A549 (cell line): Measurements from ENCODE around the gene DPYSL3. TPM values are rescaled to one million over a fixed set of nuclear protein-coding genes. Genes with fewer than 3 reads are reported as not detected.

Experiments used
- ATAC-seq, 2 experiments: fragments of 200-7000 bp in 1 of 2; fragments of >200 bp in 1 of 2; cut with Nextera tagmentation in 1 of 2; cut with Tn5 transposase in 1 of 2; 3 replicates each; pipeline versions ENCODE4 v1.8.0 to v1.9.1; 2018 to 2020; ENCODE audit warnings: mild to moderate bottlenecking in 1 of 2, moderate library complexity in 1 of 2
- CTCF ChIA-PET: fragments of 300-600 bp; sonication (Branson Sonifier 250); formaldehyde crosslinking; extraction: SDS; loops from one replicate; lab custom pipeline; 2021; ENCODE audit warnings: antibody characterized with exemption, inconsistent platforms; lab: Yijun Ruan, JAX
- POLR2A ChIA-PET: fragments of 350-600 bp; formaldehyde crosslinking; extraction: SDS; loops from one replicate; lab custom pipeline; 2021; ENCODE audit warnings: antibody characterized with exemption, inconsistent platforms; lab: Yijun Ruan, JAX
- DNase-seq, 2 experiments: peaks; one replicate each; pipeline versions ENCODE4 v3.0.0 to v3.0.0-alpha.2; 2011 to 2016; ENCODE audit warnings: low read depth in 1 of 2, low spot score in 1 of 2
- FAIRE-seq: peaks from 2 replicates; lab custom pipeline; 2011; peaks lifted over from hg19 to GRCh38; lab: Jason Lieb, UNC
- H3K27ac ChIP-seq, 2 experiments: fragments of >200 bp; sonication (Bioruptor Twin); formaldehyde crosslinking; 3 replicates each; pipeline ENCODE4 v1.5.1; 2016 to 2017
- H3K4me1 ChIP-seq: fragments of >200 bp; sonication (Bioruptor Twin); formaldehyde crosslinking; 3 replicates; pipeline ENCODE4 v1.6.1; 2016
- H3K4me2 ChIP-seq: fragments of >200 bp; sonication (Bioruptor Twin); formaldehyde crosslinking; 3 replicates; pipeline ENCODE4 v1.6.1; 2016
- H3K4me3 ChIP-seq: fragments of >200 bp; sonication (Bioruptor Twin); formaldehyde crosslinking; 3 replicates; pipeline ENCODE4 v1.5.1; 2016
- H3K9me3 ChIP-seq: fragments of >200 bp; sonication (Bioruptor Twin); formaldehyde crosslinking; 3 replicates; pipeline ENCODE4 v1.6.1; 2016
- BCL3 ChIP-seq: fragments of >200 bp; sonication (Bioruptor Twin); formaldehyde crosslinking; IDR thresholded peaks from 3 replicates; pipeline ENCODE4 v1.6.1; 2016
- BHLHE40 ChIP-seq: IDR thresholded peaks from 2 replicates; pipeline ENCODE4 v1.6.1; 2012; ENCODE audit warnings: low read depth, low read length, inconsistent platforms
- CHD4 ChIP-seq: fragments of 200-600 bp; sonication (generic); IDR thresholded peaks from 2 replicates; pipeline ENCODE4 v1.6.1; 2016; ENCODE audit warnings: antibody characterized with exemption, mild to moderate bottlenecking, borderline replicate concordance
- EP300 ChIP-seq, 2 experiments: fragments of >200 bp; sonication (Bioruptor Twin); formaldehyde crosslinking; IDR thresholded peaks; 2 replicates in 1 of 2; 3 replicates in 1 of 2; pipeline ENCODE4 v1.6.1; 2016 to 2017
- FOSB ChIP-seq: fragments of 250-450 bp; sonication (Bioruptor Pico); IDR thresholded peaks from 2 replicates; pipeline ENCODE4 v1.5.0; 2020; ENCODE audit warnings: mild to moderate bottlenecking, moderate library complexity
- JUN ChIP-seq, 2 experiments: fragments of >200 bp; sonication (Bioruptor Twin); formaldehyde crosslinking; IDR thresholded peaks; 2 replicates in 1 of 2; 3 replicates in 1 of 2; pipeline ENCODE4 v1.6.1; 2016 to 2017
- MAFK ChIP-seq: fragments of 450-650 bp; IDR thresholded peaks from 2 replicates; pipeline ENCODE4 v1.6.1; 2014; ENCODE audit not compliant: partially characterized antibody
- MAX ChIP-seq: IDR thresholded peaks from 2 replicates; pipeline ENCODE4 v1.6.1; 2012
- NPAS2 ChIP-seq: fragments of 250-450 bp; sonication (Bioruptor Pico); IDR thresholded peaks from 2 replicates; pipeline ENCODE4 v1.8.0; 2022; ENCODE audit warnings: mild to moderate bottlenecking, moderate library complexity, borderline replicate concordance
- PBX3 ChIP-seq: IDR thresholded peaks from 2 replicates; pipeline ENCODE4 v1.6.1; 2012
- POLR2A ChIP-seq: IDR thresholded peaks from 2 replicates; pipeline ENCODE4 v1.6.1; 2012; ENCODE audit warnings: mild to moderate bottlenecking, low read length
- REST ChIP-seq: fragments of 200-600 bp; sonication (generic); IDR thresholded peaks from 2 replicates; pipeline ENCODE4 v1.6.1; 2016; ENCODE audit warnings: antibody characterized with exemption, mild to moderate bottlenecking, moderate library complexity
- RNF2 ChIP-seq: fragments of 200-600 bp; sonication (generic); IDR thresholded peaks from 2 replicates; pipeline ENCODE4 v1.6.1; 2016; ENCODE audit warnings: low read depth, mild to moderate bottlenecking, antibody characterized with exemption, moderate library complexity, borderline replicate concordance
- SREBF2 ChIP-seq: fragments of 450-650 bp; IDR thresholded peaks from 2 replicates; pipeline ENCODE4 v1.6.1; 2014; ENCODE audit warnings: mild to moderate bottlenecking, moderate library complexity
- ZFP36 ChIP-seq: fragments of 450-650 bp; IDR thresholded peaks from 2 replicates; pipeline ENCODE4 v1.6.1; 2014; ENCODE audit warnings: borderline replicate concordance; ENCODE audit not compliant: partially characterized antibody
- ZNF302 ChIP-seq: fragments of 250-450 bp; sonication (Bioruptor Pico); IDR thresholded peaks from 2 replicates; pipeline ENCODE4 v1.9.0; 2021; ENCODE audit warnings: inconsistent platforms, mild to moderate bottlenecking, moderate library complexity
- WGBS: methylation state at CpG from one replicate; pipeline ENCODE4 v1.1.6; 2017; ENCODE audit errors: missing lambda C conversion rate; 5-methylcytosine and 5-hydroxymethylcytosine counted together
- polyA plus RNA-seq, 4 experiments: library from polyadenylated mRNA; depleted of rRNA in 3 of 4; stranded (reverse); fragments of >200 nt; fragmentation: RNase III in 1 of 4; extraction: RNeasy Plus Mini Kit Qiagen cat#74134 plus additional on column Dnase treatment in 1 of 4; gene quantifications; 2 replicates in 3 of 4; 3 replicates in 1 of 4; pipeline ENCODE4 v1.2.3, GENCODE V29; 2011 to 2017
- TF ChIP-seq, protein P1 (sequence below): fragments of 250-450 bp; sonication (Bioruptor Pico); IDR thresholded peaks from 2 replicates; pipeline ENCODE4 v1.5.0; 2021; ENCODE audit warnings: mild to moderate bottlenecking, moderate library complexity, borderline replicate concordance

The DPYSL3 gene
- polyA plus RNA-seq, 2 of the 4 experiments (the other 2 are of a cell fraction), result 16.5 to 22.3 TPM

DNA sequence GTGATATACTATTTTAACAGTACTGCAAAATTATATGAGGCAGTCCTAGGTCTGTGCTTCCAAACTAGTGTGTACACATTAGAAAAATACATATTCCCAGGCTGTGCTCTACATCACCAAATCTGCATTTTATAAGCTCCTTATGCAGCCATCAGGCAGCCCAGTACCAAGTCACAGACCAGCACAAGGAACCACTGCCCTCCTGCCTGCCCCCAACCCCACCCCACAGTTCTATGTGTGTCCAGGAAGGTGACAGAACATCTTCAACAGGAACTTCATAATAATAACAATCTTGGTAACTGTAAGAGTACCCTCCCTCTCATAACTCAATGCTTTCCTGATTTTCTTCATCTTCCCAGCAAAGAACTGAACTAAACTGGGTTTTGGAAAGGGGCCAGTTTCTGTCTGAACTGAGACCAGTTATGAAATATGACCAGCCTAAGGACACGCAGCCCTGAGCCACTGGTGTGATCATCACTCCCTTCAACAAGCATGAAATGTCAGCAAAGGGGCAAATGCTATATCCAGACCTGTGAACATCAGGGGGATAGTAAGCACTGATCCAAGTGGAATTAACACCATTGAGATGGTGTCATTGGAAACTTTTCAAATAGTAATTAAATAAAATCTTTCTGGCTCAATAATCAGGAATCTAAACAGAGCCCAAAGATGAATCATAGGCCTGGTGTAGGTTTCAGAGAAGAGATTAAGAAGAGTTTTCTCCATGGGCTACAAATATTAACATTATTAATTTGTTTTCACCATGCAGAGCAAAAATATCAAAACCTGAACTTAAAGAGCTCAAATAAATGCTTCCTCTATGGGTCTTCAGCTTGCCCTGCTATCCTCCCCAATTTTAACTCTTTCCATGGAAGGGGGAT is 82.1 kb downstream of the DPYSL3 start:
- ChIA-PET POLR2A (interaction anchor here (0.6 kb wide), 1 partner anchor 894 kb away, joined by 4 read pairs; no protein-coding TSS in a partner anchor), CTCF (interaction anchor here (1.3 kb wide), 1 partner anchor 58 kb away, joined by 5 read pairs; no protein-coding TSS in a partner anchor)
- no peak overlapping the region for H3K4me3 ChIP-seq

GRCh38 chr5:147426640-147427327 is 83.1 kb downstream of the DPYSL3 start:
- 46% methylated on average over 3 of the region's 3 CpGs for WGBS
- DNase-seq, result no peak
- TF ChIP-seq MAX (no peak), CHD4 (no peak), RNF2 (no peak), REST (no peak), POLR2A (no peak), FOSB (no peak), ZNF302 (CRISPR knock-in tag) (no peak), NPAS2 (no peak), BCL3 (no peak), PBX3 (no peak), EP300 (IDR thresholded peaks at IDR 0.05) (no peak), JUN (IDR thresholded peaks at IDR 0.05) (no peak)
- TF ChIP-seq, protein P1, sequence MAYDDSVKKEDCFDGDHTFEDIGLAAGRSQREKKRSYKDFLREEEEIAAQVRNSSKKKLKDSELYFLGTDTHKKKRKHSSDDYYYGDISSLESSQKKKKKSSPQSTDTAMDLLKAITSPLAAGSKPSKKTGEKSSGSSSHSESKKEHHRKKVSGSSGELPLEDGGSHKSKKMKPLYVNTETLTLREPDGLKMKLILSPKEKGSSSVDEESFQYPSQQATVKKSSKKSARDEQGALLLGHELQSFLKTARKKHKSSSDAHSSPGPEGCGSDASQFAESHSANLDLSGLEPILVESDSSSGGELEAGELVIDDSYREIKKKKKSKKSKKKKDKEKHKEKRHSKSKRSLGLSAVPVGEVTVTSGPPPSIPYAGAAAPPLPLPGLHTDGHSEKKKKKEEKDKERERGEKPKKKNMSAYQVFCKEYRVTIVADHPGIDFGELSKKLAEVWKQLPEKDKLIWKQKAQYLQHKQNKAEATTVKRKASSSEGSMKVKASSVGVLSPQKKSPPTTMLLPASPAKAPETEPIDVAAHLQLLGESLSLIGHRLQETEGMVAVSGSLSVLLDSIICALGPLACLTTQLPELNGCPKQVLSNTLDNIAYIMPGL (CRISPR knock-in tag), result no peak
- H3K4me1 ChIP-seq, result no peaks in the 10 kb centered on the region
- FAIRE-seq, result no peak
- no peak overlapping the region for H3K4me3 ChIP-seq
- no peaks in the 10 kb centered on the region for H3K9me3 ChIP-seq
- no peak for ATAC-seq
- H3K27ac ChIP-seq, result no peak overlapping the region
- ChIA-PET POLR2A (no interaction called here), CTCF (interaction anchor here (0.7 to 1.3 kb wide), 4 partner anchors 9 to 57 kb away, joined by 3 to 5 read pairs (median 4); no protein-coding TSS in a partner anchor)
- no peak overlapping the region for H3K4me2 ChIP-seq

More for the DNA sequence above, 82.1 kb downstream of the DPYSL3 start:
- DNase-seq (no peak), ATAC-seq (no peak)
- no peak overlapping the region for H3K4me2 ChIP-seq
- TF ChIP-seq MAFK (no peak), ZNF302 (CRISPR knock-in tag) (no peak), BHLHE40 (no peak), ZFP36 (no peak), NPAS2 (no peak), SREBF2 (no peak)
- TF ChIP-seq, all 56 proteins: peak for 0
- FAIRE-seq, result no peak
- WGBS, result 29% methylated on average over 1 of the region's 1 CpG
- H3K27ac ChIP-seq, result no peak overlapping the region
- H3K9me3 ChIP-seq, result no peaks in the 10 kb centered on the region
- no peaks in the 10 kb centered on the region for H3K4me1 ChIP-seq
